ENCODE data around the gene LYPD6B. TPM values are rescaled to one million over a fixed set of nuclear protein-coding genes. Genes with fewer than 3 reads are reported as not detected.

Gene LYPD6B
- polyA plus RNA-seq, 1 of the 3 experiments (the other 2 are of a cell fraction), result 18.2 TPM

- WGBS (ENCODE audit: low lambda C conversion rate), result 78% methylated on average over 6 of the region's 6 CpGs
- CTCF ChIA-PET, result interaction anchor here (0.5 to 0.9 kb wide), 2 partner anchors 11 to 915 kb away, joined by 3 read pairs; no protein-coding TSS in a partner anchor
Observed at GRCh38 chr2:149119368-149119767, 80.9 kb downstream of the LYPD6B start.

More at GRCh38 chr2:149119368-149119767, 80.9 kb downstream of the LYPD6B start:
- no peak for TF ChIP-seq JUND (IDR thresholded peaks at IDR 0.05)
- TF ChIP-seq, protein P1, sequence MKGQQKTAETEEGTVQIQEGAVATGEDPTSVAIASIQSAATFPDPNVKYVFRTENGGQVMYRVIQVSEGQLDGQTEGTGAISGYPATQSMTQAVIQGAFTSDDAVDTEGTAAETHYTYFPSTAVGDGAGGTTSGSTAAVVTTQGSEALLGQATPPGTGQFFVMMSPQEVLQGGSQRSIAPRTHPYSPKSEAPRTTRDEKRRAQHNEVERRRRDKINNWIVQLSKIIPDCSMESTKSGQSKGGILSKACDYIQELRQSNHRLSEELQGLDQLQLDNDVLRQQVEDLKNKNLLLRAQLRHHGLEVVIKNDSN (IDR thresholded peaks at IDR 0.05; ENCODE audit: borderline replicate concordance, low read depth), result no peak
- no peak for TF ChIP-seq RFX5 (IDR thresholded peaks at IDR 0.05; ENCODE audit: low read length)
- TF ChIP-seq FOXM1 (IDR thresholded peaks at IDR 0.05; ENCODE audit: low read depth), result no peak
- no peak for TF ChIP-seq MXI1 (IDR thresholded peaks at IDR 0.05; ENCODE audit: low read depth, low read length)
- no peak for TF ChIP-seq CTCF (IDR thresholded peaks at IDR 0.05)
- TF ChIP-seq RXRA (IDR thresholded peaks at IDR 0.05; ENCODE audit: borderline replicate concordance, low read depth), result no peak
- no peak for TF ChIP-seq FOSL2 (IDR thresholded peaks at IDR 0.05; ENCODE audit: borderline replicate concordance, low read depth)
- TF ChIP-seq EP300 (IDR thresholded peaks at IDR 0.05; ENCODE audit: borderline replicate concordance in 1 of 2, low read depth in 1 of 2, low read length in 1 of 2), result no peak
- no peak for TF ChIP-seq TAF1 (IDR thresholded peaks at IDR 0.05; ENCODE audit: borderline replicate concordance, low read depth, low read length)
- TF ChIP-seq, protein P2, sequence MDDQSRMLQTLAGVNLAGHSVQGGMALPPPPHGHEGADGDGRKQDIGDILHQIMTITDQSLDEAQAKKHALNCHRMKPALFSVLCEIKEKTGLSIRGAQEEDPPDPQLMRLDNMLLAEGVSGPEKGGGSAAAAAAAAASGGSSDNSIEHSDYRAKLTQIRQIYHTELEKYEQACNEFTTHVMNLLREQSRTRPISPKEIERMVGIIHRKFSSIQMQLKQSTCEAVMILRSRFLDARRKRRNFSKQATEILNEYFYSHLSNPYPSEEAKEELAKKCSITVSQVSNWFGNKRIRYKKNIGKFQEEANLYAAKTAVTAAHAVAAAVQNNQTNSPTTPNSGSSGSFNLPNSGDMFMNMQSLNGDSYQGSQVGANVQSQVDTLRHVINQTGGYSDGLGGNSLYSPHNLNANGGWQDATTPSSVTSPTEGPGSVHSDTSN (IDR thresholded peaks at IDR 0.05), result no peak
- TF ChIP-seq, protein P3, sequence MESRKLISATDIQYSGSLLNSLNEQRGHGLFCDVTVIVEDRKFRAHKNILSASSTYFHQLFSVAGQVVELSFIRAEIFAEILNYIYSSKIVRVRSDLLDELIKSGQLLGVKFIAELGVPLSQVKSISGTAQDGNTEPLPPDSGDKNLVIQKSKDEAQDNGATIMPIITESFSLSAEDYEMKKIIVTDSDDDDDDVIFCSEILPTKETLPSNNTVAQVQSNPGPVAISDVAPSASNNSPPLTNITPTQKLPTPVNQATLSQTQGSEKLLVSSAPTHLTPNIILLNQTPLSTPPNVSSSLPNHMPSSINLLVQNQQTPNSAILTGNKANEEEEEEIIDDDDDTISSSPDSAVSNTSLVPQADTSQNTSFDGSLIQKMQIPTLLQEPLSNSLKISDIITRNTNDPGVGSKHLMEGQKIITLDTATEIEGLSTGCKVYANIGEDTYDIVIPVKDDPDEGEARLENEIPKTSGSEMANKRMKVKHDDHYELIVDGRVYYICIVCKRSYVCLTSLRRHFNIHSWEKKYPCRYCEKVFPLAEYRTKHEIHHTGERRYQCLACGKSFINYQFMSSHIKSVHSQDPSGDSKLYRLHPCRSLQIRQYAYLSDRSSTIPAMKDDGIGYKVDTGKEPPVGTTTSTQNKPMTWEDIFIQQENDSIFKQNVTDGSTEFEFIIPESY (IDR thresholded peaks at IDR 0.05; ENCODE audit: borderline replicate concordance, low read depth), result no peak
- no peak for TF ChIP-seq NFIC (IDR thresholded peaks at IDR 0.05; ENCODE audit: borderline replicate concordance)
- no peak for TF ChIP-seq GATA2 (CRISPR knock-in tag; IDR thresholded peaks at IDR 0.05)
- no peak for TF ChIP-seq EZH2phosphoT487 (IDR thresholded peaks at IDR 0.05; ENCODE audit: borderline replicate concordance, low read depth)
- TF ChIP-seq SMC3 (IDR thresholded peaks at IDR 0.05; ENCODE audit: low read depth, low read length), result no peak
- no peak for TF ChIP-seq TCF12 (IDR thresholded peaks at IDR 0.05)
- no peak for TF ChIP-seq YY1 (IDR thresholded peaks at IDR 0.05; ENCODE audit: low read depth)
- no peak for TF ChIP-seq NRF1 (IDR thresholded peaks at IDR 0.05; ENCODE audit: low read depth, low read length)
- TF ChIP-seq MEF2A (IDR thresholded peaks at IDR 0.05; ENCODE audit: borderline replicate concordance, low read depth), result no peak
- no peak overlapping the region for H3K4me2 ChIP-seq
- H3K27ac ChIP-seq (ENCODE audit: low read depth in 2 of 2, low read length in 1 of 2), result no peak overlapping the region
- H3K9ac ChIP-seq, result no peak overlapping the region
- no peaks in the 10 kb centered on the region for H3K36me3 ChIP-seq (replicated peaks in 1 of 2; ENCODE audit: control insufficient read depth in 1 of 2, insufficient read depth in 2 of 2, low read length in 1 of 2)
- 0 out of 2 replicates have a peak, but pooled peaks cover 6% of the 10 kb centered on the region for H3K9me3 ChIP-seq
- no peak for DNase-seq
- H3K9me2 ChIP-seq, result no peaks in the 10 kb centered on the region
- H3F3A ChIP-seq (replicated peaks; ENCODE audit: insufficient read depth), result no peaks in the 10 kb centered on the region
- no peaks in the 10 kb centered on the region for H3K27me3 ChIP-seq (ENCODE audit: insufficient read depth)
- no peak overlapping the region for H3K4me3 ChIP-seq (ENCODE audit: low read depth in 2 of 2, low read length in 1 of 2)
- no peaks in the 10 kb centered on the region; a peak in 1 of 4 replicates for H3K4me1 ChIP-seq (ENCODE audit: control insufficient read depth in 1 of 2, insufficient read depth in 2 of 2, low read depth in 1 of 2, low read length in 1 of 2)
- H3K79me2 ChIP-seq (ENCODE audit: insufficient read depth), result no peaks in the 10 kb centered on the region
- POLR2A ChIA-PET, result no interaction called here
- H4K20me1 ChIP-seq (ENCODE audit: insufficient read depth), result no peaks in the 10 kb centered on the region
- no peak overlapping the region for H2AFZ ChIP-seq (ENCODE audit: low read depth)

All from SK-N-SH (cell line).